Medulla oblongata (tissue), 1 donor: ENCODE results near the gene SNX10.
"Not testable (repeated sequence)": the region's sequence is repeated elsewhere in the genome, so short reads cannot be mapped to it uniquely, and the experiment has no call there.

ENCODE experiments used
- DNase-seq: peaks from one replicate; pipeline ENCODE4 v3.0.0-alpha.2; 2015; ENCODE audit errors: extremely low spot score

The SNX10 gene, protein sequence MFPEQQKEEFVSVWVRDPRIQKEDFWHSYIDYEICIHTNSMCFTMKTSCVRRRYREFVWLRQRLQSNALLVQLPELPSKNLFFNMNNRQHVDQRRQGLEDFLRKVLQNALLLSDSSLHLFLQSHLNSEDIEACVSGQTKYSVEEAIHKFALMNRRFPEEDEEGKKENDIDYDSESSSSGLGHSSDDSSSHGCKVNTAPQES

DNA sequence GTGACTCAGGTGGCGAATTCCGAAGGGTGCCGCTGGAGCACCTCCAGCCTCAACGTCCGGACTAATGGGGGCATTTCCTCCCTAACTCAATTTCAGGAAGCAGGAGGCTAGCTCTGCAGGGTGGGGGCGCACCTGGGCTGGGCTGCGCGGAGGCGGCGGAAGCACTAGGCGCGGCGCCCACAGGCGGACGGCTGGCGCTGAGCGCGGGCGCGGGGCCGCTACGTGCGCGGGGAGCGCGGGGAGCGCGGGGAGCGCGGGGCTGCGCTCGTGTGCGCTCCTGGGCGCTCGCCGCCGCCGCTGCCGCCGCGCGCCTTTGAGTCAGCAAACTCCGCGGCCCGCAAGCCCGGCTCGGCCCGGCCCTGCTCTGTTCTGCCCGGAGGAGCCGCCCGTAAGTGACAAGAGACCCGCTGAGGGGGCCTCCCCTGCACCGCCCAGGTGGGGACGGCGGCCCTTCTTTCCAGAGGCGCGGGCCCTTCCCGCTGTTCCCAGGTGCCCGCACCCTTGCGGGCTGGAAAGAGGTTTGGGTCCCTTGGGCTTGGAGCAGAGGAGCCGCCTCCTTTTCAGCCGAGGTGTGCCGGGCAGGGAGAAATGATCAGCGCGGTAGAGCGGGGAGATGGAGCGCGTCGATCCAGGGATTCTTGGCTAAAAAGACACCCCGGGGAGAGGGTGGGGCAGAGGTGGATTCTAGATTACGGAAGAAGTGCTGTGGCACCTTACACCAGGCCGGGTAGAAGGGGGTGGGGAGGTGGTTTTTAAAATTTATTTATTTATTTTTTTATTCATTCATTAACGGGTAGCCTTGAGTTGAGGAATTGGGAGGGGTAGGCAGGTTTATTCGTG, at the start of gene SNX10:
TSS of gene SNX10 (plus strand) at position 164 of the 840 bp plus-strand sequence. CDS start 54,581 bp downstream, outside the sequence.
- peak; percentile 44 for DNase-seq

DNA sequence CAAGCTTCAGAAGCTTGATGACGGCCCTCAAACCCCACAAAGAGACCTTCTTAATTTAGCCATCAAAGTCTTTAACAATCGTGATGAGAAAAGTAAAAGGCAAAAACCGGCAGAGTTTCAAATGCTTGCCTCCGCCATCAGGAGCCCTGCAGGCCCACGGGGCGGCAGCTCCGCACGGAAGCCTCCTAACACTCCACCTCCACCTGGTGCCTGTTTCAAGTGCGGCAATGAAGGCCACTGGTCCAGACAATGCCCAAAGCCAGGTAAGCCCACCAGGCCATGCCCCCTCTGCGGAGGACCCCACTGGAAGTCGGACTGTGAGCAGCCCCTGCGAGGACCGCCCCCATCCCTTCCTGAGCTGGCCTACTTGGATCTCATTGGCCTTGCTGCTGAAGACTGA, 46.5 kb upstream of the SNX10 start:
- no peak for DNase-seq

DNA sequence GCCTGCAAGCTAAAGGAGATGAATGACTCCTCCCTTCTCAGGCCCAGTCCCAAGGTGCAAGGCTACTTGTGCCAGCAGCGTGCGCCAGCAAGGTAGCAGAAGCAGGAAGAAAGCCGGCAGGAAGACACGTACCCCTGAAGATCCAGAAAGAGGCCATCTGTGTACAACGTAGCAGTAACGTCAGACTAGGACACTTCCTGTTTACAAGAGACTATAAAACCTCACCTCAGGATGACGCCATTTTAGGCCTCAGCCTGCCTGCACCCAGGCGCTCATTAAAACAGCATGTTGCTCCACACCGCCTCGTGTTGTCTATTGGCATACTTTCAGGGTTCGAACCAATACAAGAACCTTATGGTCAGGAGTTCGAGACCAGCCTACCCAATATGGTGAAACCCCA, 41.4 kb upstream of the SNX10 start:
- no peak for DNase-seq

DNA sequence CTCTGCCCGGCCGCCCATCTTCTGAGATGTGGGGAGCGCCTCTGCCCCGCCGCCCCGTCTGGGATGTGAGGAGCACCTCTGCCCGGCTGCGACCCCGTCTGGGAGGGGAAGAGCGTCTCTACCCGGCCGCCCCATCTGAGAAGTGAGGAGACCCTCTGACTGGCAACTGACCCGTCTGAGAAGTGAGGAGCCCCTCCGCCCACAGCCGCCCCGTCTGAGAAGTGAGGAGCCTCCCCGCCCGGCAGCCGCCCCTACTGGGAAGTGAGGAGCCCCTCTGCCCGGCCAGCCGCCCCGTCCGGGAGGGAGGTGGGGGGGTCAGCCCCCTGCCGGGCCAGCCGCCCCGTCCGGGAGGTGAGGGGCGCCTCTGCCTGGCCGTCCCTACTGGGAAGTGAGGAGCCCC, 29.8 kb upstream of the SNX10 start:
- DNase-seq = not testable (repeated sequence)

DNA sequence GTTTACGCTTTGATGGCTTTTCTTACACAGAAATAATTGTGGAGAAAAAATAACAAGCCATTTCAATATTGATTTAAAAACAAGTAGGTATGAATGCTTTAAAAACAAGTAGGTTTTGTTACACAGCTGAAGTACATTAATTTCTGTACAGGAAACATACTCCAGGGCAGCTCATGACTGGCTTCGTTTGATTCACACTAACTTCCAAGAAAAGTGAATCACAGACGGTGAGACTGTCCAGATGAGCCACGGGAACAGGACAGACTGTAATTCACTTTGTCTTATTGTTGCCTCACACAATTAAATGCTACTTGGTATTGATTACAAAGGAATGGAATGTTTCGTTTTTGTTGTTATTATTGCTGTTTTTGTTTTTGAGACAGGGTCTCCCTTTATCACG, 26.6 kb upstream of the SNX10 start:
- no peak for DNase-seq

DNA sequence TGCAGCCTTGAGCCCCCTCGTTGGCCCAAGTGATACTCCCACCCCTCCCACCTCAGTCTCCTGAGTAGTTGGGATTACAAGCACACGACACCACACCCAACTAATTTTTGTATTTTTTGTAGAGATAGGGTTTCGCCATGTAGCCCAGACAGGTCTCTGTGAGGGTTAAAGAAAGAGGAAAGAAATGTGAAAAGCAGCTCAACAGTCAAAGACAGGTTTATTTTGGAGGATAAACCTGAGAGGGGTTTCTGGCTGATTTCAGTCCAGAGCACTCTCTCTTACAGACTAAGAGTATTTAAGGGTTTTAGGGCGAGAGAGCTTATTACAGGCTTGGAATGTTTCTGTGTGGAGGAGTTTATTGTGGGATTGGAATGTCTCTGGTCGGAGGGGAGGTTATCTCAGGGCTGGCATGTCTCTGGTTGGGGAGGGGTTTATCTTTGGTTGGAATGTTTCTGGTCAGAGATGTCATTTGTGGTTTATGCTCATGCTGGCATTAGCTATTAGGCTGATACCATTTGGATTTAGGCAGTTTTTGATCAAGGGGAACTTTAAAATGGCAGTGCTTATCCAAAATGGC, 26.1 kb upstream of the SNX10 start:
- no peak for DNase-seq

DNA sequence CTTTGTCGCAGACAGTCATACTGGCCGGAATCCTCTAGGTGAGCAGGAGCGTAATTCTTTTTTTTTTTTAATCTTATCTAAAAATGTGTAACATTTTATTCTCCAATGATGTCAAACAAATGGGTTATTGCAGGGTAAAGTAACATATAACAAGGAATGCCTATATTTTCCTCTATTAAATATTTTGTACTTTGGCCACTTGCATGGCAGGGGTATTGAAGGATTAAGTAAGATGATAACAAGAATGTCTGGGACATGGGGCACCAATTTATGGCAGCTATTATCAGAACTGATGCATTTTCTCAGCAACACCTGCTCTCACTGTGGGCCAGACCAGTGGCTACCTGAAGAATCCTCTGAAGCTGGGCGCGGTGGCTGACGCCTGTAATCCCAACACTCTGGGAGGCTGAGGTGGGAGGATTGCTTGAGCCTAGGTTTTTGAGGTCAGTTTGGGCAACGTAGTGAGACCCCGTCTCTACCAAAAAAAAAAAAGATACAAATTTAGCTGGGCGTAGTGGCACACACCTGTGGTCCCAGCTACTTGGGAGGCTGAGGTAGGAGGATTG, 24.0 kb upstream of the SNX10 start:
- DNase-seq = no peak

DNA sequence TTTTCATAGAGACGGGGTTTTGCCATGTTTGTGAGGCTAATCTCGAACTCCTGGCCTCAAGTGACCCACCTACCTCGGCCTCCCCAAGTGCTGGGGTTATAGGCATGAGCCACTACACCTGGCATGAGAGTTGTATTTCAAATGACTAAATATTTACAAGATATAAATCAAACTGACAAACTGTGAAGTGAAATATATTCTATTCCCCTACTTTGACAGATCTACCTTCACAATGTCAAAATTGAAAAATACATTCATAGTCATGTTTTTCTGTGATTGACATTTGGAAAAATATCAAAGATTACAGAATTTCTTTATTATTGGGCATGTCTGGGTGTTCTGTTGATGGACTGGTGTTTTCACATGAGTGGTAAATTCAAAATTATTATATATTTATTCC, 16.4 kb upstream of the SNX10 start:
- no peak for DNase-seq

DNA sequence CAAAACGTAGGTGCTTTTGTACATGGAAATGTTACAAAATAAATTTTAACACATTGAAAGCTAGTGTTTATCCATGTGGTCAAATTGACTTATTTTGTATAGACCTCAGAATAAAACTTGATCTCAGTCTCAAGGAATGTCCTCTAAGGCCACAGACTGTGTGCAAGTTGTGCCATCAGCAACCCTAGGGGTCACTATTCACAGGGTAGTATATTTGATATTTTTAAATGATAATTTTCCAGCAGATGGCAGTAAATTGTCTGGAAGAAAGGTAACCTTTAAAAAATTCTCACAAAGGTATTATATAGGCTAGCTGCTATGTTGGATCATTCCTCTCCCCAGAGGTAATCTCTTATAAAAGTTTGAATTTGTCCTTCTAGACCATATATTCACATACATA, 12.9 kb upstream of the SNX10 start:
- peak; percentile 9 for DNase-seq

DNA sequence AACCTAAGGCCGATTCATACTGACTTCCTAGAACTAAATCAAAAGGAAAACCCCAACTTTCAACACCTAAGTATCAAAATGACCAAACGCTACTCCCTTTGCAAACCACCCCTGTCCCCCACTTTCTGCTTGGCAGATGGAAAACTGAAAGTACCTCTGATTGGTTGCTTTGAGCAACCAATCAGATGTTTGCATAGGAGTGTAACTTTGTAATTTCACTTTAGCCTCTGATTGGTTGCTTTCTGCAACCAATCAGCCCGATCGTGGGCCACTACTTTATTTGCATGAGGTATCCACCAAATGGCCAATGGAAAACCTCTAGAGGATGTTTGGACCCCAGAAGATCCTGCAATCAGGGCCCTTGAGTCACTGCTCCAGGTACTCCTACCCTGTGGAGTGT, 12.3 kb upstream of the SNX10 start:
- peak; percentile 25 for DNase-seq

DNA sequence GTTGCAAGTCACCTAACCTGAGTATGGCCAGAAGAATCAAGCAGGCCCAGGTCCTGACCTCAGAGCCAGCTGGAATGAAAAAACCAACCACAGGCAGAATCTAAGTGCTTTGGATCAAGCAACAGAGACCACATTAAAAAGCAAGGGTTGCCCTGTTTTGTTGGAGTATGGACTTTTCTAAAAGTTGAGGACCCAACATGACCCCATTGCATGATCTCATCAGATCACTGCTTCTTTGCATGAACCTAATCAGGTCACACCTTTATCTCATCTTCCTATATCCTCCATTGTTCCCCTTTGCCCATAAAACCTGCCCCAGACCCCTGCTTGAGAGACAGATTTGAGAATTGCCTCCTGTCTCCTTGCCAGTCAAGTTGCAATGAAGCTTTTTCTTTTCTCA, 11.6 kb upstream of the SNX10 start:
- no peak for DNase-seq

DNA sequence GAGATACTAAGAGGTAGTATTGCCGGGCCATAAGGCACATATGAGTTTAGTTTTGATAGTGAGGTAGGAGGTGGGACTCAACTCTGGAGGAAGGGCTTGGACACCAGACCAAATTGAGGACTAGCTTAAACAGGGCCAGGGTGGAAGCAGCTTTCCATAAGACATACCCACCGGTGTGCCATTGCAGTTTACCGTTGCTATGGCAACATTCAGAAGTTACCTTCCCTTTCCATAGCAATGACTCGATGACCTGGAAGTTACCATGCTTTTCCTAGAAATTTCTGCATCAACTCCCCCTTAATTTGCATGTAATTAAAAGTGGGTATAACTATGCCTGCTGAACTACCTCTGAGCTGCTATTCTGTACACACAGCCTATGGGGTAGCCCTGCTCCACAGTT, 10.9 kb upstream of the SNX10 start:
- no peak for DNase-seq

DNA sequence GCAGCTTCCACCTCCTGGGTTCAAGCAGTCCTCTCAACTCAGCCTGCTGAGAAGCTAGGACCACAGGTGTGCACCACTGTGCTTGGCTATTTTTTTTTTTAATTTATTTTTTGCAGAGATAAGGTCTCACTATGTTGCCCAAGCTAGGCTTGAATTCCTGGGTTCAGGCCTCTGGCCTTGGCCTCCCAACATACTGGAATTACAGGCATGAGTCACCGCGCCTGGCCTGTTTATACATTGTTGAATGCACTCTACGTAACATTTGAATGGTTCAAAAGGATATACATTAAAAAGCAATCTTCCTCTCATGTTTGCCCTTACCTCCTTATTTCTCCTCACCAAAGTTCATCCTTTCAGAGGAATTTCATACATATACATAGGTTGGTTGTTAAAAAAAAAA, 7.2 kb upstream of the SNX10 start:
- no peak for DNase-seq

DNA sequence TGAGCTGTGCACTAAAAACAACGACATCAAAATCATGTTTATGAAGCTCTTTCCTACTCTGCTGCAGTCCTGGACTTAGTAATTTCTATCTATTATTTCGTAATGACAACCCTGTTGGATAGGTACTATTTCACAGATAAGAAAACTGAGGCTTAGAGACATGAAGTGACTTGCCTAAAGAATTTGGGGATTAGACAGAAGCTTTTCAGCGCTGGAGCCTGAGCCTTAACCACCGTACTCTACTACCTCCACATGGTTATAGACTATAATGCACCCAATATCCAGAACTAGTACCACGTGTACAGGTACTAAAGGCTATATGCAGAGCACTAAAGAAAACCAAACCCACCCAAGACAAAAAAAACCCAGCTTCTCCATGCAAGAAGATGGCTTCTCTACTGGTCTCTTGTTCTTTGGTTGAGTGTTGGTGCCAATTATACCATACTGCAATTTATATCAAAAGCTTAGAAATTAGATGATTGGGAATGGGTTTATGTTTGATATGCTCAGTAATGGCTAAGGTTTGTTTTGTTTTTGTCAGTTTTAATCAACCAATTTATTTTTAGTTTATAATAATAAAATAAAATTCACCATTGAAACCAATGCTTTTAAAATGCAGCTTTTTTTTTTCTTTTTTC, 6.5 kb upstream of the SNX10 start:
- DNase-seq = no peak

DNA sequence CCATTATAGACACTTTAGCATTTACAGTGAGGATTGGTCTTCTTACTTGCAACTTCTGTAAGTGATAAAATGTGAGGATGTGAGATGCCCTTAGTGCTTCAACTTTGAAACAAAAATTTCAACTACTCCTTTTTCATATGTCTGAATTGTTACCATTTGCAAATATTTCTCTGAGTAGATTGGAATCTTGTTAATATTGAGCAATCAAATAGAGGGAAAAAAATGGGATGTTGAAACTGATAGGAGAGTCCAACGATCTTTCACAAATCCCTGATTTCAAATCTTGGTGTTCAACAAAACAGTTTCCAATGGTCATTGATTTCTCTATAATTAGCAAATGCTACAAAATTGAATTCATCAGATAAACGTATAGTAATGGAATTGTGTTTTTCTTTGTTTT, 5.5 kb upstream of the SNX10 start:
- DNase-seq = no peak

DNA sequence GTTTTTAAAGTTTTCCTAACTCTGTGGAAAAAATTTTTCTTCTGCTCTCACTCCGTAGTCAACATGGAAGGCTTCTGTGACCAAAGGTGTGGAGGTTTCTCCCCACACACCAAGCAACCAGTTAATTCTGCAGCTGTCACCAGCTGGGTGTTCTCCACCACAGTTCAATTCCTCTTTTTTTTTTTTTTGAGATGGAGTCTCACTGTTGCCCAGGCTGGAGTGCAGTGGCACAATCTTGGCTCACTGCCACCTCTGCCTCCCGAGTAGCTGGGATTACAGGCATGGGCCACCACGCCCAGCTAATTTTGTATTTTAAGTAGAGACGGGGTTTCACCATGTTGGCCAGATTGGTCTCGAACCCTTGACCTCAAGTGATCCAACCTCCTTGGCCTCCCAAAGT, 3.5 kb upstream of the SNX10 start:
- DNase-seq = not testable (repeated sequence)

DNA sequence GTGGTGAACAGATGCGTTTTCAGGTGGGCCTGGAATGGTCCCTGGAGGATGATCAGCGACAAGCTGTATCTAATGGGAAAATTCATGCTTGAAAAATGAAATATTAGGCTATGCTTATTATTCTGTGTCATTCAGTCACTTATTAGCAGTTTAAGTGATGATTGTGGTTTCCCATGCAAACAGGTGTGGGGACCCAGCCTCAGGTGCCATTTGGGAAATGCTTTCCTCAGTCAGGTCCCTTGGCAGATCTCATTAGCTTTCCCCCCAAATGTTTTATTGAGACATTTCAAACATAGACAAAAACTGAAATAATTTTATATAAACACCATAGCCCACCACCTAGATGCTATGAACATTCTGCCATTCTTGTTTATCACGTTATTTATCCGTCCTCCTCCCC, 411 bp upstream of the SNX10 start:
- no peak for DNase-seq

DNA sequence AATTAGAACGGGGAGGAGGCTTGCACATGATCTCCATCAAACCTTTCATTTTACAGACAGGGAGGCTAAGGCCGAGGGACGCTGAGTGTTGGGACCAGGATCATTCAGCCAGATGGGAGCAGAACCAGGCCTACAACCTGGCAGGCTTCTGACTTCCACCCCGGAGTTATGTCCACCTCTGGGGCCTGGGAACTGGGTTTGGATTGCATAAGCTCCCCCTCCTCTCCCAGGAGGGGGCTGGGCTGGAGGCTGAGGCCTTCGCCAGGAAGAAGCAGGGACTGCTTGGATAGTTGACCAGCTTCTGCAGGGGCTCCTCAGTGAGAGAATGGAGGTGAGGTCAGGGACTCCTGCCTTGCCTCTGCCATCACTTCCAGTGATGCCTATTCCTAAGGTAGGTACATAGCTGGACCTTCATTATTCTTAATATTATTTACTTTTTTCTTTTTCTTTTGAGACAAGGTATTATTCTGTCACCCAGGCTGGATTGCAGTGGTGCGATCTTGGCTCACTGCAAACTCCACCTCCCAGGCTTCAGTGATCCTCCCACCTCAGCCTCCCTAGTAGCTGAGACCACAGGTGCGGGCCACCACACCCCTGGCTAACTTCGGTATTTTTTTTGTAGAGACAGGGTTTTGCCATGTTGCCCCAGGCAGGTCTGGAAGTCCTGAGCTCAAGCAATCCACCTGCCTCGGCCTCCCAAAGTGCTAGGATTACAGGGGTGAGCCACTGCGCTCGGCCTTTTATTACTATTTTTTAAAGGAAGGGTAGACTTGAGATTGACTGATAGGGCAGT, 1.3 kb downstream of the SNX10 start:
- no peak for DNase-seq

DNA sequence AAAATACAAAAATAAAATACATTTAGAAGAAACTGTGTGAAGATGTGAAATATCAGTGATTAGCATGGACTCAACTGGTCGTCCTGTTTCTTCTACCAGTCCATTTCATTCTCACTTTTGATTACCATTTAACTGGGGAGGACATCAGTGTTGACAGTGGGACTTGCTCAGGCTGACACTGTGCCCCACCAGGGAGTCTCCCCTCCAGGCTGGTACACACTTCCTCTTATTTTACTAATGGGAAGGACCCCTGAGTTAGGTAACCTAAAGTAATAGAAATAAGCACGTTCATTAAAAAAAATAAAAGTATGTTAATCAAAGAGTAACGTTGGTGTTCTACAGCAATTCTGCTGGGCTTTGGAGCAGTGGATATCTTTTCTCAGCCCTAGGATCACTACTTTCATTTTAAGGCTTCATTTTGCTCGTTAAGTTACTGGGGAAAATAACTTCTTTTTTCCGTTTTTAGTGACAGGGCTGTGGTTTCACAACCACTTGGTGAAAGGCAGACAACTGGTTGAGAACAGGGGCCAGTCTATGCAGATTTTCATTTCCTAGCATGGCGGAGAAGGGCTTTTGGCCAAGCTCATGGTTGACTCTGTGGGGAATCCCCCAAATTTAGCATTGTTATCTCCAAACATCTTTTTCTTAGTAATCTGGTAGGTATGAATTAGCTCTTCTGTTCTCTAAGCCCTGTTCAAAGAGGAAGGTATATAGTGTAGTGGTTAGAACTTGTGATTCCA, 2.1 kb downstream of the SNX10 start:
- peak; percentile 55 for DNase-seq

DNA sequence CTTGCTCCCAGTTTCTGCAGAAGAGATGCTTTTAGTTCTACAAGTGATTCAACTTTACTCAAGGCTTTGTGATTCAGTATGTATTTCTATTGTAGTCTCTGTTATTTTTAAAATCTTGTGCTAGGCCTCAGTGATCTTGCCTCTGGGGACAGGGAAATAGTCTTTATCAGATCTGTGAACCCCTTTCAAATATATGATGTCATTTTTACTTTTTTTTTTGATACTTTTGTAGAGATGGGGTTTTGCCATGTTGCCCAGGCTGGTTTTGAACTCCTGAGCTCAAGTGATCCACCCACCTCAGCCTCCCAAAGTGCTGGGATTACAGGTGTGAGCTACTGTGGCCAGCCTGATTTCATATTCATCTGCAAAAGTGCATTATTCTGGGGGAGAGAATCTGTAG, 3.4 kb downstream of the SNX10 start:
- DNase-seq = no peak

DNA sequence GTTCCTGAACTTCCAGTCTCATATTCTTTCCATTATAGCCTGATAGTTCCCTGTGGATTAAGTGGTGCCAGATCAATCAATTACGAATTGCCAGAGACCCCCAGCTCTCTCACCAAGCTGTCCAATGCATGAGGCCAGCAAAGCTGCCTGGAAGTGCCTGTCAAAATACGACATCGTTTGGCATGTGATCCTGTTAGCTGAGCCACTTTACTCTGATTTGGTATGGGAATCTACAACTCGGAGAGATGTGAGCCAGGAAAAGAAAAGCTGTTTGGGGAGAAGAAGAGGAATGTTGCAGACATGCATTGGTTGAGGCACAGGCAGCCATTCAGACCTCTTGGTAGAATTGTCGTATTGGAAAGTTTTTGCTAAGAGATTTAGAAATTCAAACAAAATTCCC, 3.9 kb downstream of the SNX10 start:
- no peak for DNase-seq
